Measurements from ENCODE around the gene ARAF.
"Not testable (repeated sequence)": the region's sequence is repeated elsewhere in the genome, so short reads cannot be mapped to it uniquely, and the experiment has no call there.

ARAF gene

DNA sequence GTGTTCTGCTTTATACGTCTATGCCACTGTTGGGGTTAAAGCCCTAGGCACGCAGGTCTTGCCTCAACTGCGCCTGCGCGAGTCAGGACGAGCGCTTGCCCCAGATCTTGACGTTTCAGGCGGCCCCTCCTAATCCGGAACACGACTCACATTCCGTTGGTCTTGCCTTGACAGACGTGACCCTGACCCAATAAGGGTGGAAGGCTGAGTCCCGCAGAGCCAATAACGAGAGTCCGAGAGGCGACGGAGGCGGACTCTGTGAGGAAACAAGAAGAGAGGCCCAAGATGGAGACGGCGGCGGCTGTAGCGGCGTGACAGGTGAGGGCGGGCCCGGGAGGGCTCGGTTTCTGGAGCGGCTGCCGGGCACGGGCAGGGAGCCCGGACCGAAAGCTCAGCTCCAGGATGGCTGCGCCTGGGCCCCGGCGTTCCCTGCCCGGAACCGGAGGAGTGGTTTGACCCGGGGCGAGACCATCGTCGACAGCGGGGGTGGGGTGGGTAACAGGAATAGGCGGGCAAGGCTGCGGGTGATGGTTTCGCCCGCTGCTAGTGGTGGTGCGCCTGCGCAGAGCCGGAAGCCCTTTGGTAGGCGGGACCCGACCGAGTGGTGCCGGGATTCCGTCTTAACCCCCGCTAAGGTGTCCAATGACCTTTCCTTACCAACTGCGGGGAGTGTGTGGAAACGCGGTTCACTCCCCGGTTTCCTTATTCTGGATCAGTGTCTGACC, at the start of gene ARAF:
TSS of gene ARAF (plus strand) at position 272 of the 725 bp plus-strand sequence. CDS start 1,763 bp downstream, outside the sequence.
- peak within 1 kb of the TSS; percentile 41 to 78 (median 70) for H3K9ac ChIP-seq (ENCODE audit: low read length in 5 of 5)
- peaks cover 0 to 26% (median 20%) of the 10 kb centered on the region in 5 donors for H3K36me3 ChIP-seq (ENCODE audit: control insufficient read depth in 5 of 5, insufficient read depth in 5 of 5, low read length in 5 of 5)
- H3K27ac ChIP-seq (ENCODE audit: low read depth, low read length): peak within 1 kb of the TSS; percentile 84
- H3K9me3 ChIP-seq (ENCODE audit: control insufficient read depth in 5 of 5, low read length in 5 of 5): peaks cover 0 to 5% (median 0%) of the 10 kb centered on the region in 5 donors
- H3K4me3 ChIP-seq (ENCODE audit: low read depth in 1 of 5, low read length in 5 of 5): peak within 1 kb of the TSS; percentile 60 to 83 (median 77)
- H3K27me3 ChIP-seq (ENCODE audit: control insufficient read depth in 5 of 5, insufficient read depth in 4 of 5, low read length in 5 of 5): no peaks in the 10 kb centered on the region
- peaks cover 3 to 28% (median 12%) of the 10 kb centered on the region in 5 donors for H3K4me1 ChIP-seq (ENCODE audit: control insufficient read depth in 5 of 5, insufficient read depth in 5 of 5, low read length in 5 of 5)

DNA sequence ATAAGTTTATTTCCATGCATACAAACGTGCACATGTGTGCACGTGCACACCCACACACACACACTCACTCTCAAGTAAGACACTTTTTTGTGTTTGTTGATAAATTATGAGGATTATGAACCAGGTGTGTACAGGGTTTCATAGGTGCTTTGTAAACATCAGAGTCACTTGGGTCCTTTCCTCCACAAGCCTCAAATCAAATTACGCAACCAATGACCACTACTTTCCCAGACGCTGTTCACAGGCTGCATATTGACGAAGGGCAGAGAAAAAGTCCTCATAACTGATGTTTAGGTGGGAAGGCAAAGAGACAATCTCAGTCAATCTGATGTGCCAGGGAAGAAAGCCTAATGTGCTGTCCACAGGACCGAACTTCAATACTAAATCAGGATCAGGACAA, 48.6 kb upstream of the ARAF start:
- H3K27ac ChIP-seq (ENCODE audit: low read depth, low read length); H3K4me1 ChIP-seq (ENCODE audit: control insufficient read depth in 5 of 5, insufficient read depth in 5 of 5, low read length in 5 of 5); H3K4me3 ChIP-seq (ENCODE audit: low read depth in 1 of 5, low read length in 5 of 5); H3K9ac ChIP-seq (ENCODE audit: low read length in 5 of 5); H3K27me3 ChIP-seq (ENCODE audit: control insufficient read depth in 5 of 5, insufficient read depth in 4 of 5, low read length in 5 of 5); H3K9me3 ChIP-seq (ENCODE audit: control insufficient read depth in 5 of 5, low read length in 5 of 5); H3K36me3 ChIP-seq (ENCODE audit: control insufficient read depth in 5 of 5, insufficient read depth in 5 of 5, low read length in 5 of 5): not testable (repeated sequence)

- not testable (repeated sequence) for H3K27ac ChIP-seq (ENCODE audit: low read depth, low read length)
- H3K4me3 ChIP-seq (ENCODE audit: low read depth in 1 of 5, low read length in 5 of 5): peak overlapping the region in 4 of 5 donors; percentile 39 to 49 (median 46)
Observed at GRCh38 chrX:47513034-47513965, 47.7 kb upstream of the ARAF start.

DNA sequence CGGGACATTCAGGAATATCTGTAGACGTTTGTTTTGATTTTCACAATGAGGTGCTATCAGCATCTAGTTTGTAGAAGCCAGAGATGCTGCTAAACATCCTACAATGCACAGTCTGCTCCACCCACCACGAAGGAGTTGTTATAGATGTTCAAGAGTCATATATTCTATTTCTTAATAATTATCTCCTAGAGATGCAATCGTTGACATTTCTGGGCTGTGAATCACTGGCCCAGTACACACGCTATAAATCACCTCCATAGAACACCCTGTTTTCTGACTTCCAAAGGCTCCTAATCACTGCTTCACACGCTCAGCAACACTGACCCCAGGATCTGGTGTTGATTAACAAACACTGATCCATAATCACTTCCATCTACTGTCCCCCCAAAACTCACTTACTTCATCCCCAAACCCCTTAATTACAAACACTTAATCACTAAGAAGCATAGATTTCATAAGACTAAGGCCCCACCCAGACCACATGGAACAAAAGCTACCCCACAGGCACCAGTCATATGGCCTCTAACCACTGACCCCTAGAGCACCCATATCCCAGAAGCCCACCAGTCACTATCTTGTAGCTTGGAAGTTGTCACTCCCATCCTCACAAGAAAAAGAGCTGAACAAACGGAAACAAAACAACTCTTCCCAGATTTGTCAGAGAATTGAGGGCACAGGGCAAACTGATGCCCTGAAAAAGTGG, 46.3 kb upstream of the ARAF start:
- H3K27me3 ChIP-seq (ENCODE audit: control insufficient read depth in 5 of 5, insufficient read depth in 4 of 5, low read length in 5 of 5): peaks cover 0 to 7% (median 3%) of the 10 kb centered on the region in 5 donors
- peaks cover 0 to 5% (median 3%) of the 10 kb centered on the region in 5 donors for H3K4me1 ChIP-seq (ENCODE audit: control insufficient read depth in 5 of 5, insufficient read depth in 5 of 5, low read length in 5 of 5)
- no peaks in the 10 kb centered on the region for H3K9me3 ChIP-seq (ENCODE audit: control insufficient read depth in 5 of 5, low read length in 5 of 5)
- no peak overlapping the region for H3K27ac ChIP-seq (ENCODE audit: low read depth, low read length)
- no peaks in the 10 kb centered on the region for H3K36me3 ChIP-seq (ENCODE audit: control insufficient read depth in 5 of 5, insufficient read depth in 5 of 5, low read length in 5 of 5)
- no peak overlapping the region for H3K9ac ChIP-seq (ENCODE audit: low read length in 5 of 5)
- no peak overlapping the region for H3K4me3 ChIP-seq (ENCODE audit: low read depth in 1 of 5, low read length in 5 of 5)

More at GRCh38 chrX:47513034-47513965, 47.7 kb upstream of the ARAF start:
- H3K4me1 ChIP-seq (ENCODE audit: control insufficient read depth in 5 of 5, insufficient read depth in 5 of 5, low read length in 5 of 5); H3K9me3 ChIP-seq (ENCODE audit: control insufficient read depth in 5 of 5, low read length in 5 of 5); H3K9ac ChIP-seq (ENCODE audit: low read length in 5 of 5); H3K36me3 ChIP-seq (ENCODE audit: control insufficient read depth in 5 of 5, insufficient read depth in 5 of 5, low read length in 5 of 5); H3K27me3 ChIP-seq (ENCODE audit: control insufficient read depth in 5 of 5, insufficient read depth in 4 of 5, low read length in 5 of 5): not testable (repeated sequence)

DNA sequence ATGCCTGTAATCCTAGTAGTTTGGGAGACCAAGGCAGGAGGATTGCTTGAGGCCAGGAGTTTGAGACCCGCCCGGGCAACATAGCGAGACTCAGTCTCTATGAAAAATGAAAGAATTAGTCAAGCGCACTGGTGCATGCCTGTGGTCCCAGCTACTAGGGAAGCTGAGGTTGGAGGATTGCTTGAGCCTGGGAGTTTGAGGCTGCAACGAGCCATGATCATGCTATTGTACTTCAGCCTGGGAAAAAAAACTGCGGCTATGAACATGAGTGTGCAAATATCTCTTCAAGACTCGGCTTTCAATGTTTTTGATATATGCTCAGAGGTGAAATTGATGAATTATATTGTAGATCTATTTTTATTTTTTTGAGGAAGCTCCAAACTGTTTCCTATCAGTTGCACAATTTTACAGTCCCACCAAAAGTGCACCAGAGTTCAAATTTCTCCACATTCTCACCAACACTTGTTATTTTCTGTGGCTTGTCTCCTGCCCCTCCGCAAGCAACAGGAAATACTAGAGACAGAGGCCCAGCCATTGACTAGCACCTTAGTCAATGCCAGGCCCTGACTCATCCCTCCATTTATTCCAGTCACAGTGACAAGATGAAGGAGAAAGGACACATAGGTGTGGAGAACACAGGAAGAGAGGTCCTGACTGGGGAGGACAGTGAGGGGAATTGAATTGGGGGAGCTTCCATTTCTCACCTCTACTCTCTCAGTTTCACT, 44.9 kb upstream of the ARAF start:
- Histone ChIP-seq H3K27ac (ENCODE audit: low read depth, low read length) (no peak overlapping the region), H3K4me3 (ENCODE audit: low read depth in 1 of 5, low read length in 5 of 5) (no peak overlapping the region), H3K4me1 (ENCODE audit: control insufficient read depth in 5 of 5, insufficient read depth in 5 of 5, low read length in 5 of 5) (peaks cover 0 to 5% (median 3%) of the 10 kb centered on the region in 5 donors), H3K9me3 (ENCODE audit: control insufficient read depth in 5 of 5, low read length in 5 of 5) (peaks cover 0 to 1% (median 0%) of the 10 kb centered on the region in 5 donors), H3K27me3 (ENCODE audit: control insufficient read depth in 5 of 5, insufficient read depth in 4 of 5, low read length in 5 of 5) (peaks cover 0 to 7% (median 3%) of the 10 kb centered on the region in 5 donors), H3K36me3 (ENCODE audit: control insufficient read depth in 5 of 5, insufficient read depth in 5 of 5, low read length in 5 of 5) (no peaks in the 10 kb centered on the region), H3K9ac (ENCODE audit: low read length in 5 of 5) (no peak overlapping the region)

GRCh38 chrX:47518144-47518543, 42.9 kb upstream of the ARAF start:
- Histone ChIP-seq H3K27me3 (ENCODE audit: control insufficient read depth in 5 of 5, insufficient read depth in 4 of 5, low read length in 5 of 5) (peaks cover 0 to 7% (median 3%) of the 10 kb centered on the region in 5 donors), H3K27ac (ENCODE audit: low read depth, low read length) (no peak overlapping the region), H3K4me3 (ENCODE audit: low read depth in 1 of 5, low read length in 5 of 5) (no peak overlapping the region), H3K36me3 (ENCODE audit: control insufficient read depth in 5 of 5, insufficient read depth in 5 of 5, low read length in 5 of 5) (no peaks in the 10 kb centered on the region), H3K9me3 (ENCODE audit: control insufficient read depth in 5 of 5, low read length in 5 of 5) (peaks cover 0 to 13% (median 8%) of the 10 kb centered on the region in 5 donors), H3K4me1 (ENCODE audit: control insufficient read depth in 5 of 5, insufficient read depth in 5 of 5, low read length in 5 of 5) (peaks cover 0 to 5% (median 3%) of the 10 kb centered on the region in 5 donors), H3K9ac (ENCODE audit: low read length in 5 of 5) (no peak overlapping the region)

DNA sequence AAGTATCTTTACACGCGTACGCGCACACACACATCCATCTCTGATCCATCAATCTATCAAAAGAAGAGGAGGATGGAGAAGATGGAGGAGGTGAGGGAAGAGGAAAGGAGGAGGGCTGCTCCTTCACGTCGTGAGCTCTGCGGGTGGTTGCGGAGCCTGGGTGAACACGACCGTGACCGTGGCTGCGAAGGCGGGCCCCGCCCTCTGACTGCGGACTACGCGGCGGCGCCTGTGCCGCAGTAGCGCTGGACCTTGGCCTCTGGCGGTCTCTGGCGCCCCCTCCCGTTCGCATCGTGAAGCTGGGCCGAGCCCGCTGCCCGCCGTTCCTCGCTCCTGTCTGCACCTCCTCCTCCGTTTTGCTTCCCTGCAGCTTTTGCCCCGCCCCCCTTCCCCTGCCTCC, 37.7 kb upstream of the ARAF start:
- Histone ChIP-seq H3K27ac (ENCODE audit: low read depth, low read length) (no peak overlapping the region), H3K9me3 (ENCODE audit: control insufficient read depth in 5 of 5, low read length in 5 of 5) (peaks cover 0 to 18% (median 16%) of the 10 kb centered on the region in 5 donors), H3K4me3 (ENCODE audit: low read depth in 1 of 5, low read length in 5 of 5) (peak overlapping the region; percentile 29 to 64 (median 61)), H3K27me3 (ENCODE audit: control insufficient read depth in 5 of 5, insufficient read depth in 4 of 5, low read length in 5 of 5) (peaks cover 0 to 6% (median 0%) of the 10 kb centered on the region in 5 donors), H3K4me1 (ENCODE audit: control insufficient read depth in 5 of 5, insufficient read depth in 5 of 5, low read length in 5 of 5) (peaks cover 0 to 5% (median 4%) of the 10 kb centered on the region in 5 donors), H3K36me3 (ENCODE audit: control insufficient read depth in 5 of 5, insufficient read depth in 5 of 5, low read length in 5 of 5) (no peaks in the 10 kb centered on the region), H3K9ac (ENCODE audit: low read length in 5 of 5) (no peak overlapping the region)

GRCh38 chrX:47523713-47524166, 37.3 kb upstream of the ARAF start:
- Histone ChIP-seq H3K36me3 (ENCODE audit: control insufficient read depth in 5 of 5, insufficient read depth in 5 of 5, low read length in 5 of 5) (no peaks in the 10 kb centered on the region), H3K9ac (ENCODE audit: low read length in 5 of 5) (peak overlapping the region in 2 of 5 donors; percentile 43 to 52), H3K27me3 (ENCODE audit: control insufficient read depth in 5 of 5, insufficient read depth in 4 of 5, low read length in 5 of 5) (peaks cover 0 to 6% (median 0%) of the 10 kb centered on the region in 5 donors), H3K9me3 (ENCODE audit: control insufficient read depth in 5 of 5, low read length in 5 of 5) (peaks cover 0 to 18% (median 16%) of the 10 kb centered on the region in 5 donors), H3K4me3 (ENCODE audit: low read depth in 1 of 5, low read length in 5 of 5) (peak overlapping the region in 4 of 5 donors; percentile 54 to 64 (median 57)), H3K4me1 (ENCODE audit: control insufficient read depth in 5 of 5, insufficient read depth in 5 of 5, low read length in 5 of 5) (peaks cover 0 to 5% (median 4%) of the 10 kb centered on the region in 5 donors), H3K27ac (ENCODE audit: low read depth, low read length) (no peak overlapping the region)

GRCh38 chrX:47529548-47529947, 31.5 kb upstream of the ARAF start:
- H3K9ac ChIP-seq (ENCODE audit: low read length in 5 of 5): no peak overlapping the region
- no peak overlapping the region for H3K4me3 ChIP-seq (ENCODE audit: low read depth in 1 of 5, low read length in 5 of 5)

More at GRCh38 chrX:47529548-47529947, 31.5 kb upstream of the ARAF start:
- peaks cover 0 to 8% (median 5%) of the 10 kb centered on the region in 5 donors for H3K9me3 ChIP-seq (ENCODE audit: control insufficient read depth in 5 of 5, low read length in 5 of 5)
- peaks cover 0 to 5% (median 0%) of the 10 kb centered on the region in 5 donors for H3K27me3 ChIP-seq (ENCODE audit: control insufficient read depth in 5 of 5, insufficient read depth in 4 of 5, low read length in 5 of 5)
- no peak overlapping the region for H3K27ac ChIP-seq (ENCODE audit: low read depth, low read length)
- no peaks in the 10 kb centered on the region for H3K4me1 ChIP-seq (ENCODE audit: control insufficient read depth in 5 of 5, insufficient read depth in 5 of 5, low read length in 5 of 5)
- no peaks in the 10 kb centered on the region for H3K36me3 ChIP-seq (ENCODE audit: control insufficient read depth in 5 of 5, insufficient read depth in 5 of 5, low read length in 5 of 5)

Measured in subcutaneous abdominal adipose tissue (tissue), 5 donors.